ENCODE data around the gene PDHX. TPM values are rescaled to one million over a fixed set of nuclear protein-coding genes. Genes with fewer than 3 reads are reported as not detected.

The PDHX gene
- total and polyA plus RNA-seq, 2 of the 4 experiments (the other 2 are of a cell fraction) = 19.8 to 26.7 TPM

DNA sequence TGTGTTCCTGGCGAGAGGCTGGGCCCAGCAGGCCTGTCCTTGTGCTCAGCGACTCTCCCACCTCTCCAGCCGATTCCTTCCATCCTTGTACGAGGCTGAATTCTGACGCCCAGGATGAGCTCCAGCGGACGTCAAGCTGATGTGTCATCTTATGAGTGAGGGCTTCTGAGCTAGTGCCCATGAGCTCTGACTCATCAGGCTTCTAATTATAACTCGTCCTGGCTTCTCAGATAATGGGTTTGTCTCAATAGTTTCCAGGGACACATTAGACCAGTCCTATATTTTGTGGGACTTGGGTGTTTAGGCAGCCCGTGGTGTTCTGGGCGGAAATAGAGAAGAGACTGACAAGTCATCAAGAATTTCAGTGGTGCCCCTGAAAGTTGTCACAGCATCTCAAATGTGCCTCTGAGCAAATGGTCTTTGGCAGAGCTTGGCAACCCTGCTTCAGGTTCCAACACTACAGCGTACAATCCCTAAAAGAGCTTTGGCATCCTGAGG lies 114.3 kb downstream of the PDHX start:
- Histone ChIP-seq H3K27me3 (ENCODE audit: control insufficient read depth, insufficient read depth, low read length) (no peaks in the 10 kb centered on the region), H2BK15ac (ENCODE audit: low read depth, low read length) (peak overlapping the region; percentile 95), H2BK20ac (ENCODE audit: low read depth, low read length) (peak overlapping the region; percentile 98), H3K9ac (ENCODE audit: low read depth, low read length) (no peak overlapping the region), H3K14ac (replicated peaks; ENCODE audit: low read depth, low read length) (peak overlapping the region; percentile 88), H3K79me1 (ENCODE audit: low read depth in 1 of 2, low read length in 2 of 2) (peaks cover 0 to 17% of the 10 kb centered on the region in 2 experiments; a peak in 3 of 4 replicates), H2AK5ac (ENCODE audit: low read depth, low read length) (peak overlapping the region; percentile 90), H3K4ac (ENCODE audit: low read depth, low read length) (peak overlapping the region; percentile 92), H3K4me3 (ENCODE audit: insufficient read depth, low read depth, low read length) (no peak overlapping the region), H3K23ac (ENCODE audit: low read depth, low read length) (peak overlapping the region; percentile 49; the same call in 1 of the 2 replicates), H2BK120ac (ENCODE audit: low read depth, low read length) (peak overlapping the region; percentile 93), H3K4me2 (ENCODE audit: low read depth, low read length) (peak overlapping the region; percentile 7), H3K36me3 (ENCODE audit: control insufficient read depth, insufficient read depth, low read length) (no peaks in the 10 kb centered on the region), H4K91ac (ENCODE audit: insufficient read depth, low read depth, low read length) (peak overlapping the region; percentile 92), H3K27ac (ENCODE audit: insufficient read depth, low read length) (peak overlapping the region; percentile 8; the same call in 1 of the 2 replicates), H3K4me1 (ENCODE audit: control insufficient read depth, insufficient read depth, low read length) (peaks cover 13% of the 10 kb centered on the region), H3K56ac (ENCODE audit: extremely low read depth, insufficient read depth, low read length) (peak overlapping the region; percentile 19; the same call in 1 of the 2 replicates), H3K9me3 (ENCODE audit: control insufficient read depth, insufficient read depth, low read length) (no peaks in the 10 kb centered on the region), H3K18ac (ENCODE audit: low read depth, low read length) (peak overlapping the region; percentile 56; the same call in 1 of the 2 replicates), H4K20me1 (ENCODE audit: insufficient read depth, low read length) (no peaks in the 10 kb centered on the region), H2AK9ac (replicated peaks; ENCODE audit: low read depth, low read length, poor library complexity) (peak overlapping the region; percentile 79), H4K8ac (ENCODE audit: low read depth in 2 of 2, low read length in 2 of 2) (peak overlapping the region; percentile 32 to 75; a peak in 3 of 4 replicates), H2AFZ (replicated peaks; ENCODE audit: low read length, poor library complexity) (peak overlapping the region; percentile 45), H2BK5ac (ENCODE audit: low read depth, low read length, poor library complexity, severe bottlenecking) (peak overlapping the region; percentile 44), H3K9me1 (ENCODE audit: insufficient read depth, low read length) (peaks cover 19% of the 10 kb centered on the region), H4K5ac (ENCODE audit: low read depth, low read length) (peak overlapping the region; percentile 7; the same call in 1 of the 2 replicates)
- BruUV-seq (replicated peaks) = no TSS peak
- intact Hi-C loops (cut with micrococcal nuclease) (no loop called here), in situ Hi-C loops (cut with MboI; ENCODE audit: low sequenced_read_pairs) (no loop called here), dilution Hi-C loops (cut with HindIII; ENCODE audit: low sequenced_read_pairs, unreplicated experiment) (no loop called here)
- CTCF ChIA-PET = interaction anchor here (0.6 to 1.4 kb wide), 3 partner anchors 10 to 132 kb away, joined by 3 to 5 read pairs (median 4); no protein-coding TSS in a partner anchor
- DNase-seq (peak; percentile 98), ATAC-seq (ENCODE audit: low read depth) (peak; percentile 96)
- 17% methylated on average over 2 of the region's 11 CpGs; no CpG with 5 or more reads in 1 of the 2 experiments for WGBS, 2 experiments (ENCODE audit: extremely low coverage in 2 of 2, insufficient read length in 1 of 2)
- TF ChIP-seq ELK1 (IDR thresholded peaks at IDR 0.05; ENCODE audit: borderline replicate concordance, low read depth, low read length) (no peak), BHLHE40 (IDR thresholded peaks at IDR 0.05; ENCODE audit: low read depth, low read length) (peak; percentile 38; the same call in 1 of the 2 replicates), CTCF (conservative IDR thresholded peaks at IDR 0.05; ENCODE audit: low read depth, low read length) (no peak), POLR2A (IDR thresholded peaks at IDR 0.05; ENCODE audit: low read depth, low read length) (peak; percentile 78), NFE2L2 (IDR thresholded peaks at IDR 0.05; ENCODE audit: low read depth, low read length) (no peak), MAZ (IDR thresholded peaks at IDR 0.05; ENCODE audit: borderline replicate concordance, low read depth, low read length) (no peak), CHD1 (IDR thresholded peaks at IDR 0.05; ENCODE audit: low read depth, low read length) (no peak), MXI1 (IDR thresholded peaks at IDR 0.05; ENCODE audit: borderline replicate concordance, low read depth, low read length) (no peak), CEBPB (IDR thresholded peaks at IDR 0.05; ENCODE audit: low read depth, low read length) (no peak), FOS (IDR thresholded peaks at IDR 0.05; ENCODE audit: low read depth, low read length) (peak; percentile 95), MAFK (IDR thresholded peaks at IDR 0.05; ENCODE audit: low read depth, low read length) (no peak), SMC3 (IDR thresholded peaks at IDR 0.05; ENCODE audit: low read depth, low read length) (peak; percentile 27; the same call in 1 of the 2 replicates), RAD21 (IDR thresholded peaks at IDR 0.05; ENCODE audit: low read length) (no peak; the same call in 1 of the 2 replicates)
- POLR2A ChIA-PET (ENCODE audit: unreplicated experiment) = interaction anchor here (0.9 to 1.1 kb wide), 3 partner anchors 14 to 115 kb away, joined by 3 to 5 read pairs (median 3); no protein-coding TSS in a partner anchor
